GM23338 (cell line): Measurements from ENCODE around the gene FAM117B. TPM values are rescaled to one million over a fixed set of nuclear protein-coding genes. Genes with fewer than 3 reads are reported as not detected.

Experiments used
- ATAC-seq: fragments of 200-7000 bp; cut with Tn5 transposase; 3 replicates; pipeline ENCODE4 v1.9.1; 2020
- DNase-seq: peaks from one replicate; pipeline ENCODE4 v3.0.0-alpha.2; 2015; ENCODE audit warnings: low spot score
- H2AFZ ChIP-seq: fragments of 200-600 bp; sonication (generic); 2 replicates; pipeline ENCODE4 v1.8.0; 2016; ENCODE audit warnings: antibody characterized with exemption, mild to moderate bottlenecking, moderate library complexity
- H3F3A ChIP-seq: fragments of 200-600 bp; sonication (generic); replicated peaks from 2 replicates; pipeline ENCODE4 v1.8.0; 2017; ENCODE audit warnings: antibody characterized with exemption, mixed run types, low read depth
- H3K27ac ChIP-seq: fragments of 200-600 bp; sonication (generic); 2 replicates; pipeline ENCODE4 v1.6.1; 2016; ENCODE audit warnings: low read depth
- H3K27me3 ChIP-seq: fragments of 200-600 bp; sonication (generic); 2 replicates; pipeline ENCODE4 v1.8.0; 2016; ENCODE audit warnings: mild to moderate bottlenecking, mixed run types, moderate library complexity; ENCODE audit not compliant: insufficient read depth
- H3K36me3 ChIP-seq: fragments of 200-600 bp; sonication (generic); 2 replicates; pipeline ENCODE4 v1.8.0; 2016; ENCODE audit warnings: mild to moderate bottlenecking; ENCODE audit not compliant: insufficient read depth
- H3K4me1 ChIP-seq: fragments of 200-600 bp; sonication (generic); 2 replicates; pipeline ENCODE4 v1.8.0; 2016; ENCODE audit warnings: mild to moderate bottlenecking, moderate library complexity; ENCODE audit not compliant: insufficient read depth
- H3K4me2 ChIP-seq: fragments of 200-600 bp; sonication (generic); 2 replicates; pipeline ENCODE4 v1.7.1; 2017; ENCODE audit warnings: mixed run types
- H3K4me3 ChIP-seq: fragments of 200-600 bp; sonication (generic); 2 replicates; pipeline ENCODE4 v1.6.1; 2016; ENCODE audit warnings: mixed run types
- H3K79me2 ChIP-seq: fragments of 200-600 bp; sonication (generic); replicated peaks from 2 replicates; pipeline ENCODE4 v1.8.0; 2017; ENCODE audit warnings: mild to moderate bottlenecking; ENCODE audit not compliant: insufficient read depth
- H3K9me2 ChIP-seq: fragments of 200-600 bp; sonication (generic); 2 replicates; pipeline ENCODE4 v1.8.0; 2017; ENCODE audit not compliant: insufficient read depth
- H4K20me1 ChIP-seq: fragments of 200-600 bp; sonication (generic); replicated peaks from 2 replicates; pipeline ENCODE4 v1.8.0; 2017; ENCODE audit warnings: mild to moderate bottlenecking; ENCODE audit not compliant: insufficient read depth
- H3K27ac Mint-ChIP-seq: 2 replicates; pipeline ENCODE4 v1.8.0; 2020; ENCODE audit warnings: inconsistent platforms, mild to moderate bottlenecking, moderate library complexity, mixed read lengths
- H3K27me3 Mint-ChIP-seq: 3 replicates; pipeline ENCODE4 v1.8.0; 2022; ENCODE audit warnings: low read depth, mild to moderate bottlenecking, moderate library complexity, mixed read lengths, inconsistent platforms; ENCODE audit not compliant: insufficient read depth, poor library complexity
- H3K36me3 Mint-ChIP-seq: 3 replicates; pipeline ENCODE4 v1.8.0; 2021; ENCODE audit warnings: low read depth, mild to moderate bottlenecking, inconsistent platforms, moderate library complexity, mixed read lengths
- H3K4me1 Mint-ChIP-seq: 3 replicates; pipeline ENCODE4 v1.8.0; 2020; ENCODE audit warnings: mild to moderate bottlenecking, inconsistent platforms, mixed read lengths
- H3K4me3 Mint-ChIP-seq: 3 replicates; pipeline ENCODE4 v1.8.0; 2021; ENCODE audit warnings: moderate library complexity, mild to moderate bottlenecking, inconsistent platforms, mixed read lengths
- H3K9me3 Mint-ChIP-seq: 3 replicates; pipeline ENCODE4 v1.8.0; 2020; ENCODE audit warnings: moderate library complexity, mild to moderate bottlenecking, inconsistent platforms, mixed read lengths
- CREB1 ChIP-seq: fragments of 250-450 bp; sonication (Bioruptor Pico); IDR thresholded peaks from 2 replicates; pipeline ENCODE4 v1.5.0; 2020; ENCODE audit warnings: low read depth, mild to moderate bottlenecking, moderate library complexity
- CTCF ChIP-seq, 2 experiments: fragments of 200-600 bp in 1 of 2; sonication (generic) in 1 of 2; conservative IDR thresholded peaks; 2 replicates each; pipeline versions ENCODE4 v1.5.1 to v1.6.1; 2016 to 2017; ENCODE audit warnings: antibody characterized with exemption in 2 of 2, low read depth in 2 of 2, mild to moderate bottlenecking in 2 of 2, moderate library complexity in 1 of 2
- EZH2 ChIP-seq: fragments of 200-600 bp; sonication (generic); IDR thresholded peaks from one replicate; pipeline ENCODE4 v1.8.0; 2017; ENCODE audit warnings: antibody characterized with exemption, mild to moderate bottlenecking, low read depth; ENCODE audit not compliant: unreplicated experiment
- NANOG ChIP-seq: IDR thresholded peaks from 2 replicates; pipeline ENCODE4 v1.6.1; 2016; ENCODE audit warnings: antibody characterized with exemption, borderline replicate concordance
- ZNF114 ChIP-seq: fragments of 250-450 bp; sonication (Bioruptor Pico); IDR thresholded peaks from 2 replicates; pipeline ENCODE4 v1.5.0; 2020; ENCODE audit warnings: mild to moderate bottlenecking, moderate library complexity
- polyA plus RNA-seq: library from polyadenylated mRNA; unstranded; fragments of >200 nt; fragmentation: Nextera tagmentation; extraction: Ambion mirVana; gene quantifications from 2 replicates; pipeline ENCODE4 v1.2.1, GENCODE V29; 2016
- total RNA-seq: library from RNA; depleted of rRNA; stranded (reverse); fragments of >200 nt; shearing (Covaris generic); gene quantifications from 2 replicates; pipeline ENCODE4 v1.2.3, GENCODE V29; 2014

Gene FAM117B
- total and polyA plus RNA-seq, 2 experiments from 2014 or later: 8.4 to 23.0 TPM

GRCh38 chr2:202588647-202589581 lies 45.9 kb upstream of the FAM117B start:
- Histone ChIP-seq H3K27me3 (no peaks in the 10 kb centered on the region), H3K79me2 (no peaks in the 10 kb centered on the region), H3F3A (no peaks in the 10 kb centered on the region), H3K4me3 (0 out of 2 replicates have a peak overlapping the region, but pooled peaks have one; percentile 37), H3K4me1 (peaks cover 6% of the 10 kb centered on the region; the same call in 1 of the 2 replicates), H3K27ac (0 out of 2 replicates have a peak overlapping the region, but pooled peaks have one; percentile 39), H4K20me1 (no peaks in the 10 kb centered on the region), H3K36me3 (no peaks in the 10 kb centered on the region), H3K4me2 (peak overlapping the region; percentile 60; the same call in 1 of the 2 replicates), H2AFZ (peak overlapping the region; percentile 98), H3K9me2 (no peaks in the 10 kb centered on the region)
- ATAC-seq (peak; percentile 93), DNase-seq (peak; percentile 97)
- H3K4me1 Mint-ChIP-seq: peaks cover 15% of the 10 kb centered on the region
- peak overlapping the region; percentile 12; the same call in 1 of the 3 replicates for H3K4me3 Mint-ChIP-seq
- H3K27ac Mint-ChIP-seq: no peak overlapping the region; the same call in 1 of the 2 replicates
- H3K9me3 Mint-ChIP-seq: no peaks in the 10 kb centered on the region
- no peaks in the 10 kb centered on the region for H3K36me3 Mint-ChIP-seq
- 0 out of 2 replicates have a peak, but pooled peaks have one; percentile 15 for TF ChIP-seq CREB1 (CRISPR knock-in tag)
- TF ChIP-seq CTCF (conservative IDR thresholded peaks at IDR 0.05; ENCODE audit: low read depth in 2 of 2): peak; percentile 90 to 94
- TF ChIP-seq NANOG: no peak
- peaks cover 6% of the 10 kb centered on the region for H3K27me3 Mint-ChIP-seq

- Histone ChIP-seq H3K4me2 (no peak overlapping the region), H3K4me1 (peaks cover 6% of the 10 kb centered on the region; the same call in 1 of the 2 replicates), H3K9me2 (no peaks in the 10 kb centered on the region), H3K27me3 (no peaks in the 10 kb centered on the region), H3K79me2 (no peaks in the 10 kb centered on the region), H3K4me3 (no peak overlapping the region), H3F3A (no peaks in the 10 kb centered on the region), H4K20me1 (no peaks in the 10 kb centered on the region), H3K27ac (no peak overlapping the region), H2AFZ (peak overlapping the region; percentile 98), H3K36me3 (no peaks in the 10 kb centered on the region)
- no peak overlapping the region for H3K4me3 Mint-ChIP-seq
- H3K27ac Mint-ChIP-seq: no peak overlapping the region
- no peak for TF ChIP-seq EZH2
- TF ChIP-seq ZNF114 (CRISPR knock-in tag): no peak
- TF ChIP-seq CTCF (conservative IDR thresholded peaks at IDR 0.05; ENCODE audit: low read depth in 2 of 2): peak; percentile 21 to 46; a peak in 3 of 4 replicates
- H3K9me3 Mint-ChIP-seq: no peaks in the 10 kb centered on the region
- H3K27me3 Mint-ChIP-seq: peaks cover 6% of the 10 kb centered on the region
- H3K36me3 Mint-ChIP-seq: no peaks in the 10 kb centered on the region
- ATAC-seq (peak; percentile 54), DNase-seq (peak; percentile 38)
- peaks cover 18% of the 10 kb centered on the region for H3K4me1 Mint-ChIP-seq
Measured at GRCh38 chr2:202589582-202589949, 45.2 kb upstream of the FAM117B start.
